Ectodermal cell (in vitro differentiated cells): Measurements from ENCODE around the gene DIP2C.

Experiments
- H3K27ac ChIP-seq: 2 replicates; pipeline ENCODE4 v1.7.0; 2013; ENCODE audit warnings: mild to moderate bottlenecking, low read depth, low read length; ENCODE audit not compliant: insufficient read depth, poor library complexity, severe bottlenecking
- H3K27me3 ChIP-seq: 2 replicates; pipeline ENCODE4 v1.7.0; 2013; ENCODE audit warnings: mild to moderate bottlenecking, low read length; ENCODE audit not compliant: insufficient read depth, control insufficient read depth, poor library complexity, severe bottlenecking
- H3K36me3 ChIP-seq: one replicate; pipeline ENCODE4 v1.7.0; 2013; ENCODE audit warnings: low read length; ENCODE audit not compliant: control insufficient read depth, insufficient read depth
- H3K4me1 ChIP-seq: one replicate; pipeline ENCODE4 v1.7.0; 2013; ENCODE audit warnings: low read length; ENCODE audit not compliant: control insufficient read depth, insufficient read depth
- H3K4me3 ChIP-seq: 2 replicates; pipeline ENCODE4 v1.7.0; 2013; ENCODE audit warnings: low read depth, low read length, control low read depth; ENCODE audit not compliant: insufficient read depth
- H3K9me3 ChIP-seq: 2 replicates; pipeline ENCODE4 v1.7.0; 2013; ENCODE audit warnings: mild to moderate bottlenecking, low read length, moderate library complexity; ENCODE audit not compliant: control insufficient read depth
- WGBS, 2 experiments: methylation state at CpG; one replicate each; pipeline ENCODE4 v1.1.7; 2013; ENCODE audit warnings: missing lambda C conversion rate in 2 of 2; 5-methylcytosine and 5-hydroxymethylcytosine counted together

The DIP2C gene

GRCh38 chr10:509361-510102, 179.9 kb downstream of the DIP2C start:
- H3K4me1 ChIP-seq = peaks cover 3% of the 10 kb centered on the region
- H3K36me3 ChIP-seq = no peaks in the 10 kb centered on the region
- WGBS, 2 experiments = 96% methylated on average over 30 of the region's 30 CpGs
- no peak overlapping the region for H3K27ac ChIP-seq
- H3K27me3 ChIP-seq = no peaks in the 10 kb centered on the region
- no peaks in the 10 kb centered on the region for H3K9me3 ChIP-seq
- H3K4me3 ChIP-seq = no peak overlapping the region

- WGBS, 2 experiments = 93 to 96% methylated on average over 13 of the region's 13 CpGs
- Histone ChIP-seq H3K36me3 (no peaks in the 10 kb centered on the region), H3K9me3 (no peaks in the 10 kb centered on the region), H3K27me3 (no peaks in the 10 kb centered on the region), H3K27ac (no peak overlapping the region), H3K4me1 (peaks cover 3% of the 10 kb centered on the region), H3K4me3 (no peak overlapping the region)
Measured at GRCh38 chr10:508726-509125, 180.7 kb downstream of the DIP2C start.

DNA sequence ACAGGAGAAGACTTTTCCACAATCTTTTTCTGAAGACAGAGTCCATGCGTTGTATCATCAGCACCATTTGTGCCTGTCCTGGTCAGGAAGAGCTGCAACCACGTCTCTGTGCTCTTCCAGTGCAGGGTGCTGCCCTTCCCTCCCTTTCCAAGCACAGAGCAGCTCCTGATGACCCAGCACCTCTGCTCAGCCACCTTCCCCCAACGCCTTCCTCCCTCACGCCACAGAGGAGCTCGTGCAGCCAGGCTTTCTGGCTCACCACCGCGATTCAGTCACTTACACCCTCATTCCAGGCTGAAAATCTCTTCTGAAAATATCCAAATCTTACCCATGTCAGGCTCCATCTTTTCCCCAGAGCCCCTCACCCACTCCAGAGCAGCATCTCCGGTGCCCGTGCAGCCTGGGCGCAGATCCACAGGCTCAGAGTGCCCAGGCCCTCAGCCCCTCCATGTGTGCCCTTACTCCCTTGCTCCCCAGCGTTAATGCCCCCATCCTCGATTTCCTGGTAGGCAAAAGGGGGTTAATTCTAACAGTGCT, 181.5 kb downstream of the DIP2C start:
- no peaks in the 10 kb centered on the region for H3K9me3 ChIP-seq
- WGBS, 2 experiments = 95 to 97% methylated on average over 12 of the region's 12 CpGs
- peaks cover 3% of the 10 kb centered on the region for H3K4me1 ChIP-seq
- H3K4me3 ChIP-seq = no peak overlapping the region
- H3K27ac ChIP-seq = no peak overlapping the region
- H3K36me3 ChIP-seq = no peaks in the 10 kb centered on the region
- H3K27me3 ChIP-seq = no peaks in the 10 kb centered on the region

GRCh38 chr10:507355-507699, 182.1 kb downstream of the DIP2C start:
- Histone ChIP-seq H3K4me1 (peaks cover 3% of the 10 kb centered on the region), H3K36me3 (no peaks in the 10 kb centered on the region), H3K4me3 (no peak overlapping the region), H3K27ac (no peak overlapping the region), H3K27me3 (no peaks in the 10 kb centered on the region), H3K9me3 (no peaks in the 10 kb centered on the region)
- WGBS, 2 experiments = 93 to 94% methylated on average over 16 of the region's 16 CpGs

DNA sequence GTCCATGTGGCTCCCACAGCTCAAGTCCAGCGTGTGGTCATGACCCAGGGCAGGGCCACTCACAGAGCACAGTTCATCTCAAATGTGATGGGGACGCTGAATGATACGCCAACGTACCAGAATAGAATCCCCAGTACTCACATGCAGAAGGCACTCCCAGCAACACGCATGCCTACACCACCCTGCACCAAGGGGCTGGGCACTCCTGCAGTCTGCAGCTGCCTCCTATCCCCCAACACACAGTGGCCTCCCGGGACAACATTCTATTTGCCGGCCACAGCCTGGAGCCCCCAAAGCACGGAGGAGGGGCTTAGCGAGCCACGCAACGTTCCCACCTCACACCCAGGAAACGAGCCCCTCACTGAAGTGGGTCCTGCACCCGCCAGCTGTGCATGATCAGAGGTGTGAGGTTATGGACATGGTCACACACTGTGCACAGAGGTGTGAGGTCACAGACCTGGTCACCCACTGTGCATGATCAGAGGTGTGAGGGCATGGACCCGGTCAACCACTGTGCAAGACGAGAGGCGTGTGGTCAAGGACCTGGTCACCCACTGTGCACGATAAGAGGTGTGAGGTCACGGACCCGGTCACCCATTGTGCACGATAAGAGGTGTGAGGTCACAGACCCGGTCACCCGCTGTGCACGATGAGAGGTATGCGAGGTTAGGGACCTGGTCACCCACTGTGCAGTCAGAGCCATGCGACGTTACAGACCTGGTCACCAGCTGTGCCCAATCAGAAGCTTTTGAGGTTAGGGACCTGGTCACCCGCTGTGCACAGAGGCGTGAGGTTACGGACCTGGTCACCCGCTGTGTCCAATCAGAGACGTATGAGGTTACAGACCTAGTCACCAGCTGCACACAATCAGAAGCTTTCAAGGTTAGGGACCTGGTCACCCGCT, 182.8 kb downstream of the DIP2C start:
- WGBS, 2 experiments = 93 to 95% methylated on average over 32 of the region's 32 CpGs
- Histone ChIP-seq H3K4me1 (peaks cover 3% of the 10 kb centered on the region), H3K27ac (no peak overlapping the region), H3K27me3 (no peaks in the 10 kb centered on the region), H3K4me3 (no peak overlapping the region), H3K36me3 (no peaks in the 10 kb centered on the region), H3K9me3 (no peaks in the 10 kb centered on the region)

DNA sequence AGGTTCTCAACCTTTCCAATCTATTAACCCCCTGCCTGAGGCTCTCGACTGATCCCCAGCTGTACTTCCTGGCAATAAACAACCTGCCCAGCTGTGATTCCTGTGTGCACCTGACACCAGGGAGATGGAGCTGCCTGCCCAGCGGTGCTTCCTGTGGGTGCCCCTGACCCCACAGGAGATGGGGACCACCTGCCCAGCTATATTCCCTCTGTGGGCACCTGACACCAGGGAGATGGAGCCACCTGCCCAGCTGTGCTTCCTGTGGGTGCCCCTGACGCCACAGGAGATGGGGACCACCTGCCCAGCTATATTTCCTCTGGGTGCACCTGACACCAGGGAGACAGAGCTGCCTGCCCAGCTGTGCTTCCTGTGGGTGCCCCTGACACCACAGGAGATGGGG, 184.0 kb downstream of the DIP2C start:
- 88 to 93% methylated on average over 3 of the region's 3 CpGs for WGBS, 2 experiments
- no peaks in the 10 kb centered on the region for H3K4me1 ChIP-seq
- no peaks in the 10 kb centered on the region for H3K9me3 ChIP-seq
- H3K27me3 ChIP-seq = no peaks in the 10 kb centered on the region
- no peaks in the 10 kb centered on the region for H3K36me3 ChIP-seq
- H3K4me3 ChIP-seq = no peak overlapping the region
- H3K27ac ChIP-seq = no peak overlapping the region

- Histone ChIP-seq H3K9me3 (no peaks in the 10 kb centered on the region), H3K27me3 (no peaks in the 10 kb centered on the region), H3K27ac (no peak overlapping the region), H3K4me3 (no peak overlapping the region), H3K4me1 (peaks cover 3% of the 10 kb centered on the region), H3K36me3 (no peaks in the 10 kb centered on the region)
- 94 to 95% methylated on average over 14 of the region's 14 CpGs for WGBS, 2 experiments
Measured at GRCh38 chr10:504806-505205, 184.7 kb downstream of the DIP2C start.

- H3K9me3 ChIP-seq = no peaks in the 10 kb centered on the region
- 85 to 88% methylated on average over 17 of the region's 17 CpGs for WGBS, 2 experiments
- no peaks in the 10 kb centered on the region for H3K27me3 ChIP-seq
- no peaks in the 10 kb centered on the region for H3K36me3 ChIP-seq
- H3K27ac ChIP-seq = no peak overlapping the region
- no peak overlapping the region for H3K4me3 ChIP-seq
- H3K4me1 ChIP-seq = peaks cover 5% of the 10 kb centered on the region
Measured at GRCh38 chr10:504121-504611, 185.3 kb downstream of the DIP2C start.

- no peak overlapping the region for H3K27ac ChIP-seq
- no peaks in the 10 kb centered on the region for H3K27me3 ChIP-seq
- no peaks in the 10 kb centered on the region for H3K36me3 ChIP-seq
- H3K4me3 ChIP-seq = no peak overlapping the region
- WGBS, 2 experiments = 93 to 94% methylated on average over 8 of the region's 8 CpGs
- H3K4me1 ChIP-seq = peaks cover 5% of the 10 kb centered on the region
- H3K9me3 ChIP-seq = no peaks in the 10 kb centered on the region
Measured at GRCh38 chr10:501596-501995, 187.9 kb downstream of the DIP2C start.

- Histone ChIP-seq H3K9me3 (no peaks in the 10 kb centered on the region), H3K36me3 (no peaks in the 10 kb centered on the region), H3K4me3 (no peak overlapping the region), H3K27ac (no peak overlapping the region), H3K4me1 (peaks cover 5% of the 10 kb centered on the region), H3K27me3 (no peaks in the 10 kb centered on the region)
- WGBS, 2 experiments = 91 to 92% methylated on average over 1 to 2 of the region's 2 CpGs
Measured at GRCh38 chr10:500876-501275, 188.6 kb downstream of the DIP2C start.
